ENCODE data around the gene TAS2R38.

TAS2R38 gene

DNA sequence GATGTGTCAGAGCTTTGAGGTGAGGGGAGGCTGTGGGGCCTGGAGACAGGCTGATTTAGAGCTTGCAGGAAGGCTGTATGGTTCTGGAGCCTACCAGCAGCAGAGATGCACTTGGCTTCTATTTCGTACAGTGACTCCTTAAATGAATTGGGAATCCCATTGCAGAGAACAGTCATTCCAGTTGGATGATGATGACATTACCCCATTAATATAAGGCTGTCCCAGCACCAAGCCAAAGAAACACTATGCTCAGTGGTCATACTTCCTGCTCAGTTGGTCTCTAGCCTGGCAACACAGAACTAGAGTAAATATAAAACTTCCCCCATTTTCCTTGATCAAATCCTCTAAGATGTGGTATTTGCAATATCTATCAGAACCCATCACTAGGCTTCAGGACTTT lies 21.1 kb downstream of the TAS2R38 start:
- TF ChIP-seq, protein P1, sequence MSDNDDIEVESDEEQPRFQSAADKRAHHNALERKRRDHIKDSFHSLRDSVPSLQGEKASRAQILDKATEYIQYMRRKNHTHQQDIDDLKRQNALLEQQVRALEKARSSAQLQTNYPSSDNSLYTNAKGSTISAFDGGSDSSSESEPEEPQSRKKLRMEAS (IDR thresholded peaks at IDR 0.05) = no peak

DNA sequence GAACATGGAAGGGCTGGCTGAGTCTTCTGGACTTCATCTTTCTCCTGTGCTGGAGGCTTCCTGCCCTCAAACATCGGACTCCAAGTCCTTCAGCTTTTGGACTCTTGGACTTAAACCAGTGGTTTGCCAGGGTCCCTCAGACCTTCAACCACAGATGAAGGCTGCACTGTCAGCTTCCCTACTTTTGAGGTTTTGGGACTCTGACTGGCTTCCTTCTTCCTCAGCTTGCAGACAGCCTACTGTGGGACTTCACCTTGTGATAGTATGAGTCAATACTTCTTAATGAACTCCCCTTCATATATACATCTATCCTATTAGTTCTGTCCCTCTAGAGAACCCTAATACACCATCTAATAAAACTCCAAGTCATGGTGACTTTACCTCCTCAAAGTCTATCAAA lies 22.8 kb downstream of the TAS2R38 start:
- TF ChIP-seq TEAD4 (IDR thresholded peaks at IDR 0.05) (no peak), YY1 (IDR thresholded peaks at IDR 0.05; ENCODE audit: low read depth) (no peak), EP300 (IDR thresholded peaks at IDR 0.05; ENCODE audit: borderline replicate concordance) (no peak), NFIC (IDR thresholded peaks at IDR 0.05) (no peak), CREB1 (IDR thresholded peaks at IDR 0.05; ENCODE audit: low read depth) (no peak), ZBTB7A (IDR thresholded peaks at IDR 0.05; ENCODE audit: low read depth) (no peak), FOXM1 (IDR thresholded peaks at IDR 0.05; ENCODE audit: borderline replicate concordance, low read depth) (no peak), RAD21 (IDR thresholded peaks at IDR 0.05; ENCODE audit: low read depth) (no peak)
- TF ChIP-seq, protein P2, sequence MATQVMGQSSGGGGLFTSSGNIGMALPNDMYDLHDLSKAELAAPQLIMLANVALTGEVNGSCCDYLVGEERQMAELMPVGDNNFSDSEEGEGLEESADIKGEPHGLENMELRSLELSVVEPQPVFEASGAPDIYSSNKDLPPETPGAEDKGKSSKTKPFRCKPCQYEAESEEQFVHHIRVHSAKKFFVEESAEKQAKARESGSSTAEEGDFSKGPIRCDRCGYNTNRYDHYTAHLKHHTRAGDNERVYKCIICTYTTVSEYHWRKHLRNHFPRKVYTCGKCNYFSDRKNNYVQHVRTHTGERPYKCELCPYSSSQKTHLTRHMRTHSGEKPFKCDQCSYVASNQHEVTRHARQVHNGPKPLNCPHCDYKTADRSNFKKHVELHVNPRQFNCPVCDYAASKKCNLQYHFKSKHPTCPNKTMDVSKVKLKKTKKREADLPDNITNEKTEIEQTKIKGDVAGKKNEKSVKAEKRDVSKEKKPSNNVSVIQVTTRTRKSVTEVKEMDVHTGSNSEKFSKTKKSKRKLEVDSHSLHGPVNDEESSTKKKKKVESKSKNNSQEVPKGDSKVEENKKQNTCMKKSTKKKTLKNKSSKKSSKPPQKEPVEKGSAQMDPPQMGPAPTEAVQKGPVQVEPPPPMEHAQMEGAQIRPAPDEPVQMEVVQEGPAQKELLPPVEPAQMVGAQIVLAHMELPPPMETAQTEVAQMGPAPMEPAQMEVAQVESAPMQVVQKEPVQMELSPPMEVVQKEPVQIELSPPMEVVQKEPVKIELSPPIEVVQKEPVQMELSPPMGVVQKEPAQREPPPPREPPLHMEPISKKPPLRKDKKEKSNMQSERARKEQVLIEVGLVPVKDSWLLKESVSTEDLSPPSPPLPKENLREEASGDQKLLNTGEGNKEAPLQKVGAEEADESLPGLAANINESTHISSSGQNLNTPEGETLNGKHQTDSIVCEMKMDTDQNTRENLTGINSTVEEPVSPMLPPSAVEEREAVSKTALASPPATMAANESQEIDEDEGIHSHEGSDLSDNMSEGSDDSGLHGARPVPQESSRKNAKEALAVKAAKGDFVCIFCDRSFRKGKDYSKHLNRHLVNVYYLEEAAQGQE (IDR thresholded peaks at IDR 0.05; ENCODE audit: low read depth) = no peak
- TF ChIP-seq, protein P3, sequence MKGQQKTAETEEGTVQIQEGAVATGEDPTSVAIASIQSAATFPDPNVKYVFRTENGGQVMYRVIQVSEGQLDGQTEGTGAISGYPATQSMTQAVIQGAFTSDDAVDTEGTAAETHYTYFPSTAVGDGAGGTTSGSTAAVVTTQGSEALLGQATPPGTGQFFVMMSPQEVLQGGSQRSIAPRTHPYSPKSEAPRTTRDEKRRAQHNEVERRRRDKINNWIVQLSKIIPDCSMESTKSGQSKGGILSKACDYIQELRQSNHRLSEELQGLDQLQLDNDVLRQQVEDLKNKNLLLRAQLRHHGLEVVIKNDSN (IDR thresholded peaks at IDR 0.05) = no peak

DNA sequence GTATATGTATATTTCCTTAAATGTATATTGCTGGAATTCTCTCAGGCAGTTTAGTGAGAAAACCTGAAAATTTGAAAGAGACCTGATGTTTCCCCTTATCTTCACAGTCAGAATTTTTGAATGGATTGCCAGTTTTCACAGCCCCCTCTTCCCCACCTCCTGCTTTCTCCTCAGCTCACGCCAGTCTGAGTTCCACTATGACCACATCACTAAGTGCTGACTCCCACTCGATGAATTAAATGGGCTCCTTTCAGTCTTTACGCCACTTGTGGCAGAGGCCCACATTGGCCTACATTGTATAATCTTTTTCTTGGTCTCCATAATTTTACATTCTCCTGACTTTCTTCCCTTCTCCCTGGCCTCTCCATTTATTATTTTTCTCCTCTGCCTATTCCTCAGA lies 23.7 kb downstream of the TAS2R38 start:
- TF ChIP-seq, protein P3 (IDR thresholded peaks at IDR 0.05) = no peak
- TF ChIP-seq, protein P2 (IDR thresholded peaks at IDR 0.05; ENCODE audit: low read depth) = no peak
- no peak for TF ChIP-seq TAF1 (IDR thresholded peaks at IDR 0.05; ENCODE audit: low read depth)
- no peak for TF ChIP-seq EGR1 (IDR thresholded peaks at IDR 0.05)
- no peak for TF ChIP-seq NFIC (IDR thresholded peaks at IDR 0.05)
- no peak for TF ChIP-seq TEAD4 (IDR thresholded peaks at IDR 0.05)
- TF ChIP-seq ZBTB7A (IDR thresholded peaks at IDR 0.05; ENCODE audit: low read depth) = no peak
- TF ChIP-seq, protein P1 (IDR thresholded peaks at IDR 0.05) = no peak
- no peak for TF ChIP-seq FOXM1 (IDR thresholded peaks at IDR 0.05; ENCODE audit: borderline replicate concordance, low read depth)
- no peak for TF ChIP-seq CREB1 (IDR thresholded peaks at IDR 0.05; ENCODE audit: low read depth)
- no peak for TF ChIP-seq YY1 (IDR thresholded peaks at IDR 0.05; ENCODE audit: low read depth)
- TF ChIP-seq CEBPB (IDR thresholded peaks at IDR 0.05) = no peak
- no peak for TF ChIP-seq TCF12 (IDR thresholded peaks at IDR 0.05; ENCODE audit: low read depth)
- no peak for TF ChIP-seq EP300 (IDR thresholded peaks at IDR 0.05; ENCODE audit: borderline replicate concordance)
- TF ChIP-seq RAD21 (IDR thresholded peaks at IDR 0.05; ENCODE audit: low read depth) = no peak

DNA sequence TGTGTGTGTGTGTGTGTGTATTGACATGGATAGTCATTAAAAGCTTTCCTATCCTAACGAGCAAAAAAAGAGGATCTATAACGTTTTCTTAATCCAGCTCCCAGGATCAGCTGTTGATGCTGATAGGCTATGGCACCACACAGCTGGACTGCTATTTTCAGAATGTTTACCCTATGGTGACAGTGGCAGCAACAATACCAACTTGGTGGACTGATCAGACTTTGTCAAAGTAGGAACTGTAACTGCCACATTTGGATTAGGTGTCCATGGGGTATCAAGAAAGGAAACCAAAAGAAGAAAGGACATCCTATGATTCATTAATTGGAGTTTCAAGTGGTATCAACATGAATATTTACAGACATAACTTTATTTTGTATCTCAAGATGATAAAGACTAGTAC lies 24.1 kb downstream of the TAS2R38 start:
- TF ChIP-seq TCF12 (IDR thresholded peaks at IDR 0.05; ENCODE audit: low read depth) (no peak), TAF1 (IDR thresholded peaks at IDR 0.05; ENCODE audit: low read depth) (no peak), EGR1 (IDR thresholded peaks at IDR 0.05) (no peak), CEBPB (IDR thresholded peaks at IDR 0.05) (no peak), YY1 (IDR thresholded peaks at IDR 0.05; ENCODE audit: low read depth) (no peak), ZBTB7A (IDR thresholded peaks at IDR 0.05; ENCODE audit: low read depth) (no peak), CREB1 (IDR thresholded peaks at IDR 0.05; ENCODE audit: low read depth) (no peak), RAD21 (IDR thresholded peaks at IDR 0.05; ENCODE audit: low read depth) (no peak), EP300 (IDR thresholded peaks at IDR 0.05; ENCODE audit: borderline replicate concordance) (no peak), NFIC (IDR thresholded peaks at IDR 0.05) (no peak), TEAD4 (IDR thresholded peaks at IDR 0.05) (no peak), FOXM1 (IDR thresholded peaks at IDR 0.05; ENCODE audit: borderline replicate concordance, low read depth) (no peak)
- TF ChIP-seq, protein P2 (IDR thresholded peaks at IDR 0.05; ENCODE audit: low read depth) = no peak
- TF ChIP-seq, protein P3 (IDR thresholded peaks at IDR 0.05) = no peak
- TF ChIP-seq, protein P1 (IDR thresholded peaks at IDR 0.05) = no peak

Measured in Ishikawa (cell line).